ENCODE results near the gene NUDT3.

NUDT3 gene

GRCh38 chr6:34237316-34237721 is 155.2 kb downstream of the NUDT3 start:
- TF ChIP-seq ZFX (IDR thresholded peaks at IDR 0.05) (no peak), CTCF (conservative IDR thresholded peaks at IDR 0.05) (no peak)

GRCh38 chr6:34236443-34237315 is 155.8 kb downstream of the NUDT3 start, which contains the start of gene HMGA1:
TSS of gene HMGA1 (plus strand) at chr6:34236873. CDS start at chr6:34240781, 3,908 bp downstream.
- H3K27ac ChIP-seq: peak within 1 kb of the TSS; percentile 97
- TF ChIP-seq CTCF (conservative IDR thresholded peaks at IDR 0.05) (no peak), ZFX (IDR thresholded peaks at IDR 0.05) (no peak)

More at GRCh38 chr6:34237316-34237721, 155.2 kb downstream of the NUDT3 start:
- peak overlapping the region; percentile 97 for H3K27ac ChIP-seq

GRCh38 chr6:34236131-34236442 is 156.4 kb downstream of the NUDT3 start:
- TF ChIP-seq CTCF (conservative IDR thresholded peaks at IDR 0.05) (no peak), ZFX (IDR thresholded peaks at IDR 0.05) (no peak)
- peak overlapping the region; percentile 97 for H3K27ac ChIP-seq

GRCh38 chr6:34235307-34236130 is 156.9 kb downstream of the NUDT3 start:
- no peak overlapping the region; the same call in 1 of the 2 replicates for H3K27ac ChIP-seq

GRCh38 chr6:34234667-34235306 is 157.7 kb downstream of the NUDT3 start:
- H3K27ac ChIP-seq: no peak overlapping the region

More at GRCh38 chr6:34235307-34236130, 156.9 kb downstream of the NUDT3 start:
- no peak for TF ChIP-seq CTCF (conservative IDR thresholded peaks at IDR 0.05)
- no peak for TF ChIP-seq ZFX (IDR thresholded peaks at IDR 0.05)

GRCh38 chr6:34233867-34234266 is 158.6 kb downstream of the NUDT3 start:
- no peak for TF ChIP-seq ZFX (IDR thresholded peaks at IDR 0.05)
- TF ChIP-seq CTCF (conservative IDR thresholded peaks at IDR 0.05): no peak
- H3K27ac ChIP-seq: no peak overlapping the region

More at GRCh38 chr6:34234667-34235306, 157.7 kb downstream of the NUDT3 start:
- no peak for TF ChIP-seq CTCF (conservative IDR thresholded peaks at IDR 0.05)
- no peak for TF ChIP-seq ZFX (IDR thresholded peaks at IDR 0.05)
